SK-N-SH (cell line): ENCODE data around the gene CDH18. TPM values are rescaled to one million over a fixed set of nuclear protein-coding genes. Genes with fewer than 3 reads are reported as not detected.
A peak's percentile ranks its signal among the peaks of the same experiment; 100 is the strongest.

Source experiments
- CTCF ChIA-PET: fragments of 300-600, 350-600 bp; formaldehyde crosslinking; extraction: SDS; loops from one replicate; lab custom pipeline; 2021; lab: Yijun Ruan, JAX
- POLR2A ChIA-PET: fragments of 350-600 bp; sonication (Branson Sonifier 250); formaldehyde crosslinking; extraction: SDS; loops from one replicate; lab custom pipeline; 2020; ENCODE audit warnings: antibody characterized with exemption, inconsistent platforms; lab: Yijun Ruan, JAX
- DNase-seq: peaks from one replicate; pipeline ENCODE4 v3.0.0; 2012
- H2AFZ ChIP-seq: fragments of 200-600 bp; sonication (generic); 2 replicates; pipeline ENCODE4 v1.8.1; 2016; ENCODE audit warnings: antibody characterized with exemption, mild to moderate bottlenecking, low read depth
- H3F3A ChIP-seq: fragments of 200-600 bp; sonication (generic); replicated peaks from 2 replicates; pipeline ENCODE3; 2016; ENCODE audit warnings: antibody characterized with exemption, mild to moderate bottlenecking; ENCODE audit not compliant: insufficient read depth
- H3K27ac ChIP-seq, 2 experiments: fragments of 200-500 bp in 1 of 2; fragments of 200-600 bp in 1 of 2; sonication (Bioruptor generic) in 1 of 2; sonication (generic), shearing (Covaris generic) in 1 of 2; 2 replicates each; pipeline versions ENCODE4 v1.5.1 to v1.6.1; 2014 to 2016; ENCODE audit warnings: low read depth in 2 of 2, inconsistent platforms in 1 of 2, low read length in 1 of 2, mild to moderate bottlenecking in 1 of 2, mixed read lengths in 1 of 2
- H3K27me3 ChIP-seq: fragments of 200-600 bp; sonication (generic), shearing (Covaris generic); 2 replicates; pipeline ENCODE4 v1.6.1; 2016; ENCODE audit warnings: mixed run types; ENCODE audit not compliant: insufficient read depth
- H3K36me3 ChIP-seq, 2 experiments: fragments of 200-500 bp in 1 of 2; fragments of 200-600 bp in 1 of 2; sonication (Bioruptor generic) in 1 of 2; sonication (generic) in 1 of 2; replicated peaks in 1 of 2; 2 replicates each; pipeline versions ENCODE3 to v1.5.1; 2014 to 2016; ENCODE audit warnings: low read length in 1 of 2, mild to moderate bottlenecking in 1 of 2; ENCODE audit not compliant: insufficient read depth in 2 of 2, control insufficient read depth in 1 of 2
- H3K4me1 ChIP-seq, 2 experiments: fragments of 200-500 bp in 1 of 2; fragments of 200-600 bp in 1 of 2; sonication (Bioruptor generic) in 1 of 2; sonication (generic), shearing (Covaris generic) in 1 of 2; 2 replicates each; pipeline versions ENCODE4 v1.5.1 to v1.6.1; 2014 to 2016; ENCODE audit warnings: low read depth in 1 of 2, low read length in 1 of 2, mixed run types in 1 of 2; ENCODE audit not compliant: insufficient read depth in 2 of 2, control insufficient read depth in 1 of 2
- H3K4me2 ChIP-seq: fragments of 200-600 bp; sonication (generic), shearing (Covaris generic); 2 replicates; pipeline ENCODE4 v1.6.1; 2017; ENCODE audit warnings: mixed run types
- H3K4me3 ChIP-seq, 2 experiments: fragments of 200-500 bp in 1 of 2; fragments of 200-600 bp in 1 of 2; sonication (Bioruptor generic) in 1 of 2; sonication (generic), shearing (Covaris generic) in 1 of 2; 2 replicates each; pipeline versions ENCODE4 v1.5.1 to v1.8.1; 2014 to 2016; ENCODE audit warnings: low read depth in 2 of 2, inconsistent platforms in 1 of 2, low read length in 1 of 2, mild to moderate bottlenecking in 1 of 2, mixed read lengths in 1 of 2, moderate library complexity in 1 of 2
- H3K79me2 ChIP-seq: fragments of 200-600 bp; sonication (generic); 2 replicates; pipeline ENCODE4 v1.8.1; 2017; ENCODE audit warnings: mild to moderate bottlenecking; ENCODE audit not compliant: insufficient read depth
- H3K9ac ChIP-seq: fragments of 200-600 bp; sonication (generic); 2 replicates; pipeline ENCODE4 v1.6.1; 2017; ENCODE audit warnings: mixed run types
- H3K9me2 ChIP-seq: fragments of 200-600 bp; sonication (generic); 2 replicates; pipeline ENCODE4 v1.6.1; 2017; ENCODE audit warnings: mixed run types
- H3K9me3 ChIP-seq: fragments of 200-600 bp; sonication (generic); 2 replicates; pipeline ENCODE4 v1.6.1; 2017; ENCODE audit warnings: mixed run types, mild to moderate bottlenecking, moderate library complexity
- H4K20me1 ChIP-seq: fragments of 200-600 bp; sonication (generic); 2 replicates; pipeline ENCODE4 v1.6.1; 2017; ENCODE audit warnings: mild to moderate bottlenecking, mixed run types; ENCODE audit not compliant: insufficient read depth
- CTCF ChIP-seq: fragments of 200-600 bp; sonication (generic); IDR thresholded peaks from 2 replicates; pipeline ENCODE4 v1.6.1; 2017; ENCODE audit warnings: antibody characterized with exemption, mild to moderate bottlenecking, moderate library complexity
- FOXJ3 ChIP-seq: sonication (generic); formaldehyde crosslinking; IDR thresholded peaks from 2 replicates; pipeline ENCODE4 v1.5.1; 2020; ENCODE audit warnings: mild to moderate bottlenecking, missing genetic modification reagents
- FOXM1 ChIP-seq: IDR thresholded peaks from 2 replicates; pipeline ENCODE4 v1.4.0; 2012; ENCODE audit warnings: low read depth, mild to moderate bottlenecking
- GATA2 ChIP-seq: sonication (generic); formaldehyde crosslinking; IDR thresholded peaks from 2 replicates; pipeline ENCODE4 v1.5.0; 2020; ENCODE audit warnings: mild to moderate bottlenecking, missing genetic modification reagents
- MAX ChIP-seq: IDR thresholded peaks from 2 replicates; pipeline ENCODE4 v1.4.0; 2012; ENCODE audit warnings: low read depth
- MXI1 ChIP-seq: IDR thresholded peaks from 2 replicates; pipeline ENCODE4 v1.6.1; 2012; ENCODE audit warnings: mild to moderate bottlenecking, low read depth, low read length, improper control_type of control experiment
- NRF1 ChIP-seq: IDR thresholded peaks from 2 replicates; pipeline ENCODE4 v1.6.1; 2012; ENCODE audit warnings: low read depth, mild to moderate bottlenecking, low read length
- PBX3 ChIP-seq: IDR thresholded peaks from 2 replicates; pipeline ENCODE4; 2012
- REST ChIP-seq: IDR thresholded peaks from 2 replicates; pipeline ENCODE4 v1.6.1; 2012; ENCODE audit warnings: mild to moderate bottlenecking, low read depth, low read length, moderate library complexity
- RFX5 ChIP-seq: IDR thresholded peaks from 2 replicates; pipeline ENCODE4 v1.6.1; 2012; ENCODE audit warnings: mild to moderate bottlenecking, improper control_type of control experiment, low read length
- RXRA ChIP-seq: IDR thresholded peaks from 2 replicates; pipeline ENCODE4 v1.4.0; 2012; ENCODE audit warnings: low read depth, mild to moderate bottlenecking, borderline replicate concordance
- TEAD4 ChIP-seq: IDR thresholded peaks from 2 replicates; pipeline ENCODE4 v1.4.0; 2012; ENCODE audit warnings: mild to moderate bottlenecking, borderline replicate concordance; ENCODE audit not compliant: insufficient read depth
- YY1 ChIP-seq: IDR thresholded peaks from 2 replicates; pipeline ENCODE4 v1.4.0; 2012; ENCODE audit warnings: low read depth, mild to moderate bottlenecking
- ZBTB33 ChIP-seq: IDR thresholded peaks from 2 replicates; pipeline ENCODE4 v1.4.0; 2012; ENCODE audit warnings: low read depth, borderline replicate concordance
- WGBS: methylation state at CpG from one replicate; pipeline ENCODE4 v1.1.6; 2017; ENCODE audit warnings: low lambda C conversion rate; 5-methylcytosine and 5-hydroxymethylcytosine counted together
- polyA plus RNA-seq, 3 experiments: library from polyadenylated mRNA; depleted of rRNA; stranded (reverse); fragments of >200 nt; gene quantifications; 2 replicates each; pipeline ENCODE4 v1.2.3, GENCODE V29; 2012

The CDH18 gene
- polyA plus RNA-seq, 1 of the 3 experiments (the other 2 are of a cell fraction) = 6.0 TPM

GRCh38 chr5:19706776-19707175 lies 281.2 kb downstream of the CDH18 start:
- 24% methylated on average over 4 of the region's 4 CpGs for WGBS
- H3K9me3 ChIP-seq = no peaks in the 10 kb centered on the region
- no peaks in the 10 kb centered on the region for H3K27me3 ChIP-seq
- H3K27ac ChIP-seq = no peak overlapping the region
- H3K79me2 ChIP-seq = no peaks in the 10 kb centered on the region
- POLR2A ChIA-PET = no interaction called here
- no peaks in the 10 kb centered on the region for H4K20me1 ChIP-seq
- H3K4me2 ChIP-seq = no peak overlapping the region
- H3K4me3 ChIP-seq = no peak overlapping the region
- peaks cover 0 to 2% of the 10 kb centered on the region in 2 experiments; a peak in 1 of 4 replicates for H3K4me1 ChIP-seq
- no peaks in the 10 kb centered on the region for H3K36me3 ChIP-seq
- TF ChIP-seq REST = no peak
- no peak for TF ChIP-seq RXRA
- no peak for TF ChIP-seq RFX5
- TF ChIP-seq GATA2 (CRISPR knock-in tag) = peak; percentile 41; the same call in 1 of the 2 replicates
- TF ChIP-seq FOXJ3 (CRISPR knock-in tag) = no peak
- TF ChIP-seq TEAD4 = no peak
- no peaks in the 10 kb centered on the region for H3K9me2 ChIP-seq
- no peak for DNase-seq
- no peak overlapping the region for H2AFZ ChIP-seq
- CTCF ChIA-PET = no interaction called here
- H3K9ac ChIP-seq = no peak overlapping the region
- no peaks in the 10 kb centered on the region for H3F3A ChIP-seq

- Histone ChIP-seq H3K27ac (no peak overlapping the region), H3K27me3 (no peaks in the 10 kb centered on the region), H2AFZ (no peak overlapping the region), H3K9me3 (no peaks in the 10 kb centered on the region), H3K4me1 (no peaks in the 10 kb centered on the region), H4K20me1 (no peaks in the 10 kb centered on the region), H3K79me2 (no peaks in the 10 kb centered on the region), H3K9me2 (no peaks in the 10 kb centered on the region), H3K36me3 (no peaks in the 10 kb centered on the region), H3F3A (no peaks in the 10 kb centered on the region), H3K9ac (no peak overlapping the region), H3K4me2 (no peak overlapping the region), H3K4me3 (no peak overlapping the region)
- TF ChIP-seq NRF1 = no peak
- TF ChIP-seq MXI1 = no peak
- TF ChIP-seq PBX3 = no peak
- no peak for TF ChIP-seq ZBTB33
- TF ChIP-seq GATA2 (CRISPR knock-in tag) = no peak
- TF ChIP-seq FOXM1 = no peak
- TF ChIP-seq CTCF = no peak
- TF ChIP-seq MAX = no peak
- TF ChIP-seq RXRA = no peak
- no peak for TF ChIP-seq YY1
- DNase-seq = no peak
- CTCF ChIA-PET = no interaction called here
- POLR2A ChIA-PET = interaction anchor here (0.7 kb wide), 1 partner anchor 1250 kb away, joined by 4 read pairs; no protein-coding TSS in a partner anchor
- WGBS = 65% methylated on average over 5 of the region's 5 CpGs
Measured at GRCh38 chr5:19701731-19702130, 286.3 kb downstream of the CDH18 start.
